GM06990 (cell line): Measurements from ENCODE around the gene HPCAL1.

Experiments
- DNase-seq: peaks from one replicate; pipeline ENCODE4 v3.0.0-alpha.2; 2011; ENCODE audit not compliant: insufficient read length; ENCODE audit errors: extremely low read depth
- H3K27me3 ChIP-seq: replicated peaks from 2 replicates; pipeline ENCODE4 v1.6.0; 2011; ENCODE audit warnings: low read length; ENCODE audit not compliant: control insufficient read depth, insufficient read depth
- H3K36me3 ChIP-seq: 2 replicates; pipeline ENCODE4 v1.5.1; 2011; ENCODE audit warnings: low read length; ENCODE audit not compliant: control insufficient read depth, insufficient read depth
- H3K4me3 ChIP-seq: replicated peaks from 2 replicates; pipeline ENCODE4 v1.5.1; 2011; ENCODE audit warnings: low read depth, mild to moderate bottlenecking, control low read depth, low read length
- TF ChIP-seq, protein P1 (sequence below): IDR thresholded peaks from 2 replicates; pipeline ENCODE4 v1.5.1; 2011; ENCODE audit warnings: low read length, control low read depth, mild to moderate bottlenecking, inconsistent platforms; ENCODE audit not compliant: insufficient read depth, poor library complexity, severe bottlenecking

The HPCAL1 gene

GRCh38 chr2:10354399-10354798, 51.7 kb downstream of the HPCAL1 start:
- TF ChIP-seq, protein P1, sequence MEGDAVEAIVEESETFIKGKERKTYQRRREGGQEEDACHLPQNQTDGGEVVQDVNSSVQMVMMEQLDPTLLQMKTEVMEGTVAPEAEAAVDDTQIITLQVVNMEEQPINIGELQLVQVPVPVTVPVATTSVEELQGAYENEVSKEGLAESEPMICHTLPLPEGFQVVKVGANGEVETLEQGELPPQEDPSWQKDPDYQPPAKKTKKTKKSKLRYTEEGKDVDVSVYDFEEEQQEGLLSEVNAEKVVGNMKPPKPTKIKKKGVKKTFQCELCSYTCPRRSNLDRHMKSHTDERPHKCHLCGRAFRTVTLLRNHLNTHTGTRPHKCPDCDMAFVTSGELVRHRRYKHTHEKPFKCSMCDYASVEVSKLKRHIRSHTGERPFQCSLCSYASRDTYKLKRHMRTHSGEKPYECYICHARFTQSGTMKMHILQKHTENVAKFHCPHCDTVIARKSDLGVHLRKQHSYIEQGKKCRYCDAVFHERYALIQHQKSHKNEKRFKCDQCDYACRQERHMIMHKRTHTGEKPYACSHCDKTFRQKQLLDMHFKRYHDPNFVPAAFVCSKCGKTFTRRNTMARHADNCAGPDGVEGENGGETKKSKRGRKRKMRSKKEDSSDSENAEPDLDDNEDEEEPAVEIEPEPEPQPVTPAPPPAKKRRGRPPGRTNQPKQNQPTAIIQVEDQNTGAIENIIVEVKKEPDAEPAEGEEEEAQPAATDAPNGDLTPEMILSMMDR = no peak
- Histone ChIP-seq H3K36me3 (no peaks in the 10 kb centered on the region), H3K27me3 (no peaks in the 10 kb centered on the region), H3K4me3 (no peak overlapping the region)
- DNase-seq = no peak

DNA sequence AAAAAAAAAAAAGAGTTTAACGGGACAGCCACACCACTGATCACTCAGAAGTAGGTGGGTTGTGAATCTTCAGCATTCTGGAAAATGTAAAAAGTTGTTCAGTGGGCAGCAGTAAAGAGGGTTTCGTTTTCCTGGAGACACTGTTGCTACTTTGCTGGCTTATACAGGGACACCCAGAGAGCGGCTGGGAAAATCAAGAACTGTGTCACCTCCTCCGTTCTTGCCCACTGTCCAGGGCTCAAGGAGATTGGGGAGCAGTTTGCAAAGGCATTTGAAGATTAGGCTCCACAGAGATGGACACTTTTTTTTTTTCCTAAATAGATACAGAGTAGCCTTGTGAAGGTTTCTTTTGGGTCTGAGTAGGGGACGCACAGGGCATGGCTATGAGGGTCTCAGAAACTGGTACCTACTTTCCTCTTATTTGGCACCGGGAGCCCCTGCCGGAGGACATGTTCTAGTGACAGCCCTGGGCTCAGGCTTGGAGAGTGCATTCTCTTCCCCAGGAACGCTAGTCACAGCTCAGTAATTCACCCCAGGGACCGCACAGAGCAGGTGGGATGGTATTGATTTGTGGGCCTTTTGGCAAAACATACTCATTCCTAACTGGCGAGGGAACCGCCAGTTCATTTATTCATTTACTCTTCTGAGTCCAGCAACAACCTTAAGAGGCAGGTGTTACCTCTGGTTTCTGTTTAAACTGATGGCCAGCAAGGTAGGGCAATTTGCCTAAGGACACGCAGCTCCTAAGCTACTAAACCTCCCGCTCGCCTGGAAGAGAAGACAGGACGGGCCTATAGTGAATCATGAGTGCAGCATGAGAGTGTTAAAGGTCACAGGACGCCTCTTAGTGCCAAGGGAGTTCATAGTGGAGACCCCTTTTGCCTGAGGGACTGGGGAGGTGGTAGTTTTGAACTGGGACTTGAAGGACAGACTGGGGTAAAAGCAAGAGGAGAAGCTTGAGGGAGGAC, 53.1 kb downstream of the HPCAL1 start:
- no peaks in the 10 kb centered on the region for H3K36me3 ChIP-seq
- TF ChIP-seq, protein P1 = no peak
- no peak overlapping the region for H3K4me3 ChIP-seq
- H3K27me3 ChIP-seq = no peaks in the 10 kb centered on the region
- DNase-seq = no peak

GRCh38 chr2:10356439-10356811, 53.7 kb downstream of the HPCAL1 start:
- TF ChIP-seq, protein P1 = no peak
- Histone ChIP-seq H3K4me3 (no peak overlapping the region), H3K27me3 (no peaks in the 10 kb centered on the region), H3K36me3 (no peaks in the 10 kb centered on the region)
- no peak for DNase-seq

DNA sequence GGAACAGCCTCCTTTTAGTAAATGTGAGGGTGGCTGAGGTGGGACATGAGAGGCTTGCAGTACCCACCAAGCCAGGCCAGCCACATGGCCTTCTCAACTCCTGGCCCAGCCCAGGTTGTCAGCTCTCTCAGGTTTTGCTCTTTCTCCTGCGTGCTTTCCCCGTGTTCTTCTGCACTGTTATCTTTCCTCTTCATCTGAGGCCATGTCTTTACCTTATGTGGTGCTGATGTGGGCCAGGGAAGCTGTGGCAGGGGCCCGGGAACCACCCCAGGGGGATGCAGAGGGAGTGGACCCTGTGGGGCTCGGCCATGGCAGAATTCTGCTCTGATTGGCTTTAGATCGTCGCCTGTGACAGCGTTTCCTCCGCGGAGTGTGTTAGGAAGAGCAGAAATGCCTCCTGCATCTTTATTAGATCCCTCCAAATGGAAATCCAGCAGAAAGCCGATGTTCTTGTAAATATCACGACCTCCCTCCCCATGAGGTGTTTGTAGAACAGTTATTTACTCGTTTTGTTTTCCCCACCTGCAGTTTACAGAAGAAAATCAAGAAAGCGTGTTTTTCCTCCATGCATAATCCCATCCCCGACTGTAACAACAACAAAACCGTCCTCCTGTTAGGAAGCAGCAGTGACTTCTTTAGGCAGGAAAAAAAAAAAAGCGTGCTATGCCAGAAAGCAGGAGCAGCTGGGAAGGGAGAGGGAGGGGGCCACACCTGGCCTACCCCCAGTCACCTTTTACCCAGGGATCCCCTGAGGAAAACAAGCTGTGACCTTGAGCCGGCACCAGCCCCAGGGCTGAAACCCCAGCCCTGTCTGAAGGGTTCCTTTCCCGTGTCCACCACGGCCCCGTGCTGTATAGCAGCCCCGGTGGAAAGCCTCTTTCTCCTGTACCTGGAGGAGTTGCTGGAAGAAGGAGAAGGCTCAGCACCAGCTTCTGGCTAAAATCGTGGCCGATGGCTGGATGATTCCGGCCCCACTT, 54.8 kb downstream of the HPCAL1 start:
- Histone ChIP-seq H3K4me3 (no peak overlapping the region), H3K27me3 (no peaks in the 10 kb centered on the region), H3K36me3 (no peaks in the 10 kb centered on the region)
- TF ChIP-seq, protein P1 = no peak
- no peak for DNase-seq

DNA sequence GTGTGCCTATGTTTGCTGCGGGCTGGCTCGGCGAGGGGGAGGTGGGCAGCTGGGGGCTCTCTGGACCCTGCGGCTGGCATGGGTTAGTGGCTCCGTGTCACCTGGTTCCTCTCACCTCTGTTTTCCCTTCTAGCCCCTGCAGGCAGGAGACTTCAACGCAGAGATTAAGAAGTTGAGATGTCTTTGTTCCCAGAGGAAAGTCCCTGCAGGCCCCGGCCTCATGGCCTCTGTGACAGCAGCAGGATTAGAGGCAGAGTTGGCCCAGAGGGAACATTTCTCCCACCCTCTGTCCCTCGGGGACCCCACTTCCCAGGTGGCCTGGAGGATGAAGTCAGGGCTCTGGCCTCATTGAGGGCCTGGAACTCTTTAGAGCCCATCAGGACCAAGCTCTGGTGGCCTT, 56.5 kb downstream of the HPCAL1 start:
- Histone ChIP-seq H3K4me3 (no peak overlapping the region), H3K27me3 (no peaks in the 10 kb centered on the region), H3K36me3 (no peaks in the 10 kb centered on the region)
- no peak for DNase-seq
- TF ChIP-seq, protein P1 = no peak
